Astrocyte (in vitro differentiated cells and primary cell): ENCODE data around the gene CEP131. TPM values are rescaled to one million over a fixed set of nuclear protein-coding genes. Genes with fewer than 3 reads are reported as not detected.

Experiments
- DNase-seq: peaks from one replicate; pipeline ENCODE4 v3.0.0-alpha.2; 2010; ENCODE audit warnings: low read depth
- FAIRE-seq: peaks from 2 replicates; lab custom pipeline; 2011; peaks lifted over from hg19 to GRCh38; lab: Jason Lieb, UNC
- H2AFZ ChIP-seq: 2 replicates; pipeline ENCODE4 v1.6.0; 2012; ENCODE audit warnings: low read depth, low read length, inconsistent platforms
- H3K27ac ChIP-seq: 2 replicates; pipeline ENCODE4 v1.5.1; 2011; ENCODE audit warnings: low read depth, low read length, inconsistent platforms
- H3K27me3 ChIP-seq: 2 replicates; pipeline ENCODE4 v1.6.0; 2011; ENCODE audit warnings: low read length, inconsistent platforms; ENCODE audit not compliant: insufficient read depth
- H3K36me3 ChIP-seq: 2 replicates; pipeline ENCODE4 v1.5.1; 2011; ENCODE audit warnings: low read length, inconsistent platforms; ENCODE audit not compliant: insufficient read depth
- H3K4me1 ChIP-seq: 2 replicates; pipeline ENCODE4 v1.5.1; 2011; ENCODE audit warnings: low read length, inconsistent platforms; ENCODE audit not compliant: insufficient read depth
- H3K4me2 ChIP-seq: 2 replicates; pipeline ENCODE4 v1.6.0; 2012; ENCODE audit warnings: low read length, inconsistent platforms
- H3K4me3 ChIP-seq: 2 replicates; pipeline ENCODE4 v1.5.1; 2011; ENCODE audit warnings: low read depth, mild to moderate bottlenecking, low read length, inconsistent platforms; ENCODE audit not compliant: insufficient read depth
- H3K79me2 ChIP-seq: 2 replicates; pipeline ENCODE4 v1.6.0; 2012; ENCODE audit warnings: mild to moderate bottlenecking, low read length, inconsistent platforms; ENCODE audit not compliant: insufficient read depth
- H3K9ac ChIP-seq: 2 replicates; pipeline ENCODE4 v1.6.0; 2012; ENCODE audit warnings: mild to moderate bottlenecking, low read length, inconsistent platforms
- H3K9me3 ChIP-seq: 2 replicates; pipeline ENCODE4 v1.5.1; 2012; ENCODE audit warnings: low read depth, mild to moderate bottlenecking, low read length, inconsistent platforms; ENCODE audit not compliant: insufficient read depth
- H4K20me1 ChIP-seq: 2 replicates; pipeline ENCODE4 v1.6.0; 2012; ENCODE audit warnings: low read length, inconsistent platforms; ENCODE audit not compliant: insufficient read depth
- H3K27ac Mint-ChIP-seq: one replicate; pipeline ENCODE4 v1.8.0; 2021; ENCODE audit warnings: mild to moderate bottlenecking, mixed read lengths; ENCODE audit not compliant: unreplicated experiment
- H3K27me3 Mint-ChIP-seq: one replicate; pipeline ENCODE4 v1.8.0; 2021; ENCODE audit warnings: low read depth, mixed read lengths; ENCODE audit not compliant: unreplicated experiment
- H3K36me3 Mint-ChIP-seq: one replicate; pipeline ENCODE4 v1.8.0; 2021; ENCODE audit warnings: low read depth, mixed read lengths; ENCODE audit not compliant: unreplicated experiment
- H3K4me1 Mint-ChIP-seq: one replicate; pipeline ENCODE4 v1.8.0; 2021; ENCODE audit warnings: low read depth, mixed read lengths; ENCODE audit not compliant: unreplicated experiment
- H3K4me3 Mint-ChIP-seq: one replicate; pipeline ENCODE4 v1.8.0; 2021; ENCODE audit warnings: mild to moderate bottlenecking, moderate library complexity, mixed read lengths; ENCODE audit not compliant: unreplicated experiment
- H3K9me3 Mint-ChIP-seq: one replicate; pipeline ENCODE4 v1.8.0; 2021; ENCODE audit warnings: mild to moderate bottlenecking, mixed read lengths; ENCODE audit not compliant: unreplicated experiment
- CTCF ChIP-seq: IDR thresholded peaks from 2 replicates; pipeline ENCODE4 v1.5.1; 2011; ENCODE audit warnings: low read depth, mild to moderate bottlenecking, inconsistent platforms, low read length, moderate library complexity; ENCODE audit not compliant: insufficient read depth
- EZH2 ChIP-seq: IDR thresholded peaks from 2 replicates; pipeline ENCODE4 v1.6.1; 2012; ENCODE audit warnings: mild to moderate bottlenecking, low read length, inconsistent platforms; ENCODE audit not compliant: insufficient read depth
- total RNA-seq: library from RNA; stranded (reverse); gene quantifications from 2 replicates; pipeline ENCODE4 v1.2.1, GENCODE V29; 2021

Gene CEP131
- total RNA-seq, 1 donor from 2014 or later, result 5.8 TPM

GRCh38 chr17:81233316-81233715 is 10.6 kb upstream of the CEP131 start:
- FAIRE-seq (no peak), DNase-seq (no peak)
- peaks cover 29% of the 10 kb centered on the region for H4K20me1 ChIP-seq
- peaks cover 9% of the 10 kb centered on the region for H3K4me1 ChIP-seq
- no peak overlapping the region for H3K9ac ChIP-seq
- H3K36me3 ChIP-seq, result peaks cover 2% of the 10 kb centered on the region
- no peaks in the 10 kb centered on the region for H3K9me3 Mint-ChIP-seq
- H3K79me2 ChIP-seq, result peaks cover 29% of the 10 kb centered on the region
- H3K4me1 Mint-ChIP-seq, result peaks cover 8% of the 10 kb centered on the region
- H2AFZ ChIP-seq, result no peak overlapping the region
- H3K27me3 Mint-ChIP-seq, result no peaks in the 10 kb centered on the region
- peaks cover 10% of the 10 kb centered on the region for H3K36me3 Mint-ChIP-seq
- H3K4me2 ChIP-seq, result no peak overlapping the region
- no peaks in the 10 kb centered on the region for H3K27me3 ChIP-seq
- H3K4me3 Mint-ChIP-seq, result no peak overlapping the region
- TF ChIP-seq EZH2 (no peak), CTCF (no peak)
- H3K27ac ChIP-seq, result no peak overlapping the region
- H3K4me3 ChIP-seq, result no peak overlapping the region
- no peaks in the 10 kb centered on the region for H3K9me3 ChIP-seq
- no peak overlapping the region for H3K27ac Mint-ChIP-seq

GRCh38 chr17:81232616-81233241 is 10.0 kb upstream of the CEP131 start:
- no peaks in the 10 kb centered on the region for H3K27me3 Mint-ChIP-seq
- Histone ChIP-seq H3K9ac (no peak overlapping the region), H3K4me3 (no peak overlapping the region), H4K20me1 (peaks cover 28% of the 10 kb centered on the region), H3K79me2 (peaks cover 23% of the 10 kb centered on the region), H3K4me1 (peaks cover 3% of the 10 kb centered on the region), H2AFZ (no peak overlapping the region), H3K4me2 (no peak overlapping the region), H3K9me3 (no peaks in the 10 kb centered on the region), H3K27ac (no peak overlapping the region), H3K27me3 (no peaks in the 10 kb centered on the region), H3K36me3 (peaks cover 2% of the 10 kb centered on the region)
- FAIRE-seq (no peak), DNase-seq (no peak)
- no peak overlapping the region for H3K27ac Mint-ChIP-seq
- H3K9me3 Mint-ChIP-seq, result no peaks in the 10 kb centered on the region
- no peak for TF ChIP-seq EZH2
- H3K4me3 Mint-ChIP-seq, result no peak overlapping the region
- peaks cover 4% of the 10 kb centered on the region for H3K4me1 Mint-ChIP-seq
- peaks cover 14% of the 10 kb centered on the region for H3K36me3 Mint-ChIP-seq

GRCh38 chr17:81231766-81232581 is 9.2 kb upstream of the CEP131 start:
- Histone ChIP-seq H3K27ac (no peak overlapping the region), H3K4me1 (no peaks in the 10 kb centered on the region), H3K36me3 (peaks cover 2% of the 10 kb centered on the region), H4K20me1 (peaks cover 21% of the 10 kb centered on the region), H3K9ac (no peak overlapping the region), H2AFZ (no peak overlapping the region), H3K9me3 (no peaks in the 10 kb centered on the region), H3K4me2 (no peak overlapping the region), H3K27me3 (no peaks in the 10 kb centered on the region), H3K79me2 (peaks cover 16% of the 10 kb centered on the region), H3K4me3 (no peak overlapping the region)
- H3K36me3 Mint-ChIP-seq, result peaks cover 14% of the 10 kb centered on the region
- no peak for FAIRE-seq
- H3K4me1 Mint-ChIP-seq, result no peaks in the 10 kb centered on the region
- TF ChIP-seq EZH2 (no peak), CTCF (no peak)
- no peak overlapping the region for H3K4me3 Mint-ChIP-seq
- no peak for DNase-seq
- H3K9me3 Mint-ChIP-seq, result no peaks in the 10 kb centered on the region
- H3K27ac Mint-ChIP-seq, result no peak overlapping the region
- H3K27me3 Mint-ChIP-seq, result no peaks in the 10 kb centered on the region
